Stimulated activated naive CD4-positive, alpha-beta T cell (primary cell): ENCODE results near the gene ACER2.
A peak's percentile ranks its signal among the peaks of the same experiment; 100 is the strongest.

Source experiments
- DNase-seq, 6 experiments: peaks; one replicate each; lab custom pipeline; 2025; lab: John Stamatoyannopoulos, UW

Gene ACER2

GRCh38 chr9:19486803-19487202, 78.0 kb downstream of the ACER2 start:
- no peak for DNase-seq

GRCh38 chr9:19488721-19489120, 79.9 kb downstream of the ACER2 start:
- no peak for DNase-seq

DNA sequence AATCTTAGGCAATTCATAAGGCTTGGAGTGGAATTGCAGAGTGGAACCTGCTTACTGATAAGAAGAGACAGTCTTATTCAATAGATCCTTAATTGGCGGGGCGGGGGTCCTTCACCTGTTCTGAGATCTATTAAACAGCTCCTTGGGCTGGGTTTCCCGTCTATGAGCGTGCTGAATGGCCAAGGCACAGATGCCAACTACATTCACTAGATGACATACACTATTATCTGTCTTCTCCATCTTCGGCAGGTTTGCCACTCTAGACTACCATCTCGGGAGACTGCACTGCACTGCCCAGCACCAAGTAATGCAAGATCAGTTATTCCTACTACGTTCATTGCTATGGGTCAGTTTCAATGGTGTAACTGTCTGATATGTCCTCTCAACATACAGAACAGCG, 81.5 kb downstream of the ACER2 start:
- DNase-seq: no peak

GRCh38 chr9:19490828-19491227, 82.0 kb downstream of the ACER2 start:
- DNase-seq: no peak

- no peak for DNase-seq
Measured at GRCh38 chr9:19492775-19493173, 84.0 kb downstream of the ACER2 start.

GRCh38 chr9:19493174-19493811, 84.5 kb downstream of the ACER2 start:
- DNase-seq: peak in 3 of 6 experiments; percentile 8 to 32 (median 13)

- no peak for DNase-seq
Measured at GRCh38 chr9:19493876-19494275, 85.1 kb downstream of the ACER2 start.

- no peak for DNase-seq
Measured at GRCh38 chr9:19495186-19496028, 86.6 kb downstream of the ACER2 start.

- no peak for DNase-seq
Measured at GRCh38 chr9:19496321-19497050, 87.7 kb downstream of the ACER2 start.

GRCh38 chr9:19497276-19497675, 88.5 kb downstream of the ACER2 start:
- no peak for DNase-seq

DNA sequence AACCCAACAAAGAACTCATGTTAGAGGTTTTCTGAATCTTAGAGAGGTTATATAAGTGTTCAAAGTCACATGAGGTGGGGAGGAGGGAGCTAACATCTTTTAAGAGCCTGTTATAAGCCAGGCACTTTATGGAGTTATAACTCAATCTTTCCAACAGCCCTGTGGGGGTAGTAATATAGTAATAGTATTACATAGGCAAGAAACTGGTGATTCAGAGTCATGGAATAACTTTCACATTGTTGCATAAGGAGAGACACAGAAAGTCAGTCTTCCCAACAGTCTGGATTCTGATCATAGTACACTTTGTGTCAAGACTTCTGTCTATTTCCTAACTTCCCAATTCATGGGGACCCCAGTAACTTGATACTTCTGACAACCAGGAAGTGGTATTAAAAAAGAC, 89.2 kb downstream of the ACER2 start:
- no peak for DNase-seq
